ENCODE results near the gene TAGLN. TPM values are rescaled to one million over a fixed set of nuclear protein-coding genes. Genes with fewer than 3 reads are reported as not detected.

TAGLN gene
- total RNA-seq, 2 donors from 2014 or later: 8.7 to 9.6 TPM

DNA sequence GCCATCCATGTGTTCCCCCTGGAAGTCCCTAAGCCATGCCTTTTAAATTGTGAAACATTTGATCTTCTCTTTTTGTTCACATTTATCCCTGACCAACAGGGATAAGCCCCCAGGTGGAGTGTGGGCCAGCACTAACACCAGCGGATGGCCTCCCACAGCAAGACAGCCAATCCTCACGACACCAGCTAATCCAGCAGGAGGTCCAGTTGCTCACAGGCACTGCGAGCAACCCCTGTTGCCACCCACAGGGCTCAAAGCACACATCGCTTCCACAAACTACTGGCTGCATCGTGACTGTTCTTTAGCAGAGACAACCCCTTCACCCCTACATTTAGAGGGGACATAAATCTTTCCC, 30.7 kb downstream of the TAGLN start:
- H3K9me3 ChIP-seq (ENCODE audit: control insufficient read depth, low read length, poor library complexity, severe bottlenecking): no peaks in the 10 kb centered on the region
- Mint-ChIP-seq H3K36me3 (ENCODE audit: low read depth) (peaks cover 8% of the 10 kb centered on the region), H3K27me3 (no peaks in the 10 kb centered on the region), H3K4me1 (peaks cover 55% of the 10 kb centered on the region), H3K4me3 (peak overlapping the region; percentile 98), H3K27ac (peak overlapping the region; percentile 97)
- no peak for ATAC-seq
- no peak for DNase-seq

DNA sequence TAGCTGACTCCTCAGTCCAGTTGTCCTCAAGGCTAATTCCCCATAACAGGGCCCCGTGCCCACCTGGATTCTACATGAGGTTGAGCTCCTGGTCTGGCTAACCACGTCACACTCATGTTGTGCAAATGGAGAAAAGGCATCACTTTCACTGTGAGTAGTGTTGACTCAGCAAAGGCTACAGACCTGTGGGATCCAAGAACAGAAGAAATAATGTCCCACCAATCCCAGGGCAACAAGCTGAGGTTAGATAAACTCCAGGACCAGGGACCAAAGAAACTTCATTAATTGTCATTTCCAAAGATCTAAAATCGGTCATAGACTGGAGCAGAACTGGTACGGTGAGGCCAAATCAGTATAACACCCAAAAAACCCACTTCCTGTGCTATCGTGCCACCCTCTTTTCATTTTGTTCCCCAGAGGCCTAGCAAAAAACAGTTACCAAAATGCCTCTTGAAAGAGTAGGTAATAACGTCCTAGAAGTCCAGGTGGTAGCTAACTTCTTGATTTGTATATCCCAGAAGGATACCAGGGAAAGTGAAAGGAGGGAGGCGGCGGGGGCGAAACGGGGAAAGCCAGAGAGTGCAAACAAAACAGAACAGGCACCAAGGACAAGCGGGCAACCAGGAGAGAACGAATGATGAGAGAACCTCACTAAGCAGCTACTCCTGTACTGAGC, 31.3 kb downstream of the TAGLN start:
- DNase-seq (no peak), ATAC-seq (peak; percentile 57)
- Mint-ChIP-seq H3K36me3 (ENCODE audit: low read depth) (peaks cover 8% of the 10 kb centered on the region), H3K27me3 (no peaks in the 10 kb centered on the region), H3K4me3 (peak overlapping the region; percentile 98), H3K4me1 (peaks cover 52% of the 10 kb centered on the region), H3K27ac (peak overlapping the region; percentile 97)
- no peaks in the 10 kb centered on the region for H3K9me3 ChIP-seq (ENCODE audit: control insufficient read depth, low read length, poor library complexity, severe bottlenecking)

DNA sequence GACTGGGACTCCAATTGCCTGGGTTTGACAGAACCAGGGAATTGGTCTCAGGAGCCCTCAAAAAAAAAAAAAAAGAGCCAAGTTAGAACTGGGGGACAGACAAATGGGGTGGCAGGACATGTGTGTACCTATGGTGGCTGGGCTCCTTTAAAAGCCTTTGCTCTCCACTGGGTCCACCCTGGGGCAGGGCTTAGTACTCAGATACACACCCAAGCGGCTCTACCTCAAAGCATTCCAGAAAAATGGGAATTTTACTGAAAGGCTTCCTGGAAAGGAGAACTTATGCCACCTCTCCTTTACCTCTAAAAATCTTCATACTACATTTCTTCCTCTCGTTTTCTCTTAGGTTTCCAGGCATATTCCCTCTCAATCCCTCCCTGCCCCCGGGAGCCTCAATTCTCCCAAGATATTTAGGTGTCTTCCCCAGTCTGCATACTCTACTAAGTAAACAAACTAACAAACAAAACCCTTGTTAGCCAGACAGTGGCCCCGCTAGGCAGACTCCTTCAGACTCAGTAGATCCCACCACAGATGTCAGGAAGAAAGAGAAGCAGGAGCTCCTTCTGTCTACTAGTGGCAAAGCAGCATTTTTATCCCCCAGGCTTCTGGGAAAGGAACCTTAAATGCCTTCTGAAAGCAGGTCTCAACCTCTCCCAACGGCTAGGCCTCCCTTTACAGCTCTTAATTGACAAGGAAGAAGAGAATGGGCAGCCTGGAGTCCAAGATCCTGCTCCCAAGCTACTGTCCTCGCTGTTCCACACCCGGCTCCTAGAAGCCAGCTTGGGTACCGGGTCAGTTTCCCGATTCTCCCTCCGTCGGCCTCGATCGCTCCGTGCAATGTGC, 32.0 kb downstream of the TAGLN start:
- no peaks in the 10 kb centered on the region for H3K9me3 ChIP-seq (ENCODE audit: control insufficient read depth, low read length, poor library complexity, severe bottlenecking)
- H3K27me3 Mint-ChIP-seq: no peaks in the 10 kb centered on the region
- ATAC-seq (no peak), DNase-seq (no peak)
- peak overlapping the region; percentile 98 for H3K4me3 Mint-ChIP-seq
- peak overlapping the region; percentile 97 for H3K27ac Mint-ChIP-seq
- H3K36me3 Mint-ChIP-seq (ENCODE audit: low read depth): peaks cover 8% of the 10 kb centered on the region
- peaks cover 51% of the 10 kb centered on the region for H3K4me1 Mint-ChIP-seq

DNA sequence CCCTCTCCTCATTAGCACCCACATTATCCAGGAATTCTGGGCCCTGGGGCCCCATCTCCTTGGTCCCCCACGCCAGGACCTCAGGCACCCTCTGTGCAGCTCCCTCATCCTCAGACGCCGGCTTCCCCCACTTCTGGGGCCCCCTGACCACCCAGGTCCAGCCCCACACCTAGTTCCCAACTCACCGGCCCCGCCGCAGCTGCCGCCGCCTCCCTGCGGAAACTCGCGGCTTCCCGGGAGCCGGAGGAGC, 32.6 kb downstream of the TAGLN start, which contains the start of gene PCSK7:
Gene PCSK7 (minus strand): TSS at position 232 of the 250 bp plus-strand sequence. CDS start 2,229 bp downstream, outside the sequence.
- H3K4me3 Mint-ChIP-seq: peak within 1 kb of the TSS; percentile 98
- DNase-seq (peak in 1 of 3 donors; percentile 18), ATAC-seq (no peak)
- H3K36me3 Mint-ChIP-seq (ENCODE audit: low read depth): peaks cover 8% of the 10 kb centered on the region
- no peaks in the 10 kb centered on the region for H3K27me3 Mint-ChIP-seq
- H3K27ac Mint-ChIP-seq: peak within 1 kb of the TSS; percentile 97
- H3K4me1 Mint-ChIP-seq: peaks cover 47% of the 10 kb centered on the region
- H3K9me3 ChIP-seq (ENCODE audit: control insufficient read depth, low read length, poor library complexity, severe bottlenecking): no peaks in the 10 kb centered on the region

DNA sequence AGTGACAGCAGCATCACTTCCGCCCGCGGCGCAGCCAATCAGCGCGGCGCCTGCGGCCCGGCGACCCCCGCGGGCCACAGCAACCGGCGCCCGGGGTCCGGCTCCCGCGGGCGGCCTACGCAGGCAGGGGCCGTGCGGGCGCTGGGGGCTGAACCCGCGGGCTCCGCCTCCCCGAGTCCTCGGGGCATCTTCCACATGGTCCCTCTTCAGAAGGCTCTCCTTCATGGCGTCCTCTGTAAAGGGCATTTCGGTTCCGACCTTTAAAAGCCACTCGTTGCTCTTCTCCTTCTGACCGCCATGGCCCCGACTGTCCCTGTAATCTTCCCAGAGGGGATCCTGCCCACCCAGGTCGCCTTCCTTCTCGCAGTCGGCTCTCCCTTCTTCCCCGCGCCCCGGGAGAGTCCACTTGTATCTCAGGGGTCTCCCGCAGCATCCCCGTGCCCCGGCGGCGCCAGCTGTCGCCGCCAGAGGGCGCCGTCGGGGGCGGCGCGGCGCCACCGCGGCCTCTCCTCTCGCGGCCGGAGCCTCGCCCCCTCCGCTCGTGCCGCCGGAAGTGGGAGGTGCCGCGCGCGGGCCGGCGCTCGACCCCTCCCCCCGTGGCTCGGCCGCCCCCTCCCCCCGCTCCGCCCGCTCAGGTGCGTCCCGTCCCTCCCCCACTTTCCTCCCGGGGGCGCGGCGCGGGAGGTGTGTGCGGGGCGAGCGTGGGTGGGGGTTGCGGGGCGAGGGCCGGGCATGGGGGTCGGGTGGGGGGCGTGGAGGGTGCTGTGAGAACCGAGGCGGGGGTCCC, 33.1 kb downstream of the TAGLN start, which contains the start of gene RNF214:
Gene RNF214 (plus strand): TSS at position 580 of the 787 bp plus-strand sequence. CDS start 1,602 bp downstream, outside the sequence.
- DNase-seq (peak; percentile 67 to 76 (median 74)), ATAC-seq (peak; percentile 83)
- H3K27ac Mint-ChIP-seq: peak within 1 kb of the TSS; percentile 97
- peaks cover 43% of the 10 kb centered on the region for H3K4me1 Mint-ChIP-seq
- peak within 1 kb of the TSS; percentile 98 for H3K4me3 Mint-ChIP-seq
- H3K27me3 Mint-ChIP-seq: no peaks in the 10 kb centered on the region
- peaks cover 8% of the 10 kb centered on the region for H3K36me3 Mint-ChIP-seq (ENCODE audit: low read depth)
- no peaks in the 10 kb centered on the region for H3K9me3 ChIP-seq (ENCODE audit: control insufficient read depth, low read length, poor library complexity, severe bottlenecking)

DNA sequence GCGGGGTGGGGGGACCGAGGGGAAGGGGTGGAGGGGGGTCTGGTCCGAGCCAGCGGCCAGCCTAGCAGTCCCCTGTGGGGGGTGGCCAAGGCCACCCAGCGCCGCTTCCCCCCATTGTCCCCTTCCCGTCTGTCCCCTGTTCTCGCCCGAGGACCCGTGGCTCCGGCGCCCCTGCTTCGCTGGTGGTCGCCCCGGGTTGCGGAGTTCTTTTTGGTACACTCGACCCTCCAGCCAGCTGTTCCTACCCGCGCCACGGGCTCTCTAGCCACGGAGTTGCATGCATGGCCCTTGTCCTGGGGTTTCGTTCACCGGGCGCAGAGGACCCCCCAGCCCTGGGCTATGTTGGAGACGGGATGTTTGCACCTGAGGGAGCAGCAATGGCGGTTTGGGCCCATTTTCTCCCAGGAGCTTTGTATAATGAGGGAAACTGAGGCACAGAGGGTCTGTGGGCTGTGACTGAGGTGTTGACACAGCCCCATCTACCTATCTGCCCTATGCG, 33.8 kb downstream of the TAGLN start:
- H3K36me3 Mint-ChIP-seq (ENCODE audit: low read depth): peaks cover 8% of the 10 kb centered on the region
- peak overlapping the region; percentile 97 for H3K27ac Mint-ChIP-seq
- H3K4me3 Mint-ChIP-seq: peak overlapping the region; percentile 89
- no peaks in the 10 kb centered on the region for H3K27me3 Mint-ChIP-seq
- no peak for DNase-seq
- H3K9me3 ChIP-seq (ENCODE audit: control insufficient read depth, low read length, poor library complexity, severe bottlenecking): no peaks in the 10 kb centered on the region
- peaks cover 43% of the 10 kb centered on the region for H3K4me1 Mint-ChIP-seq
- ATAC-seq: no peak

DNA sequence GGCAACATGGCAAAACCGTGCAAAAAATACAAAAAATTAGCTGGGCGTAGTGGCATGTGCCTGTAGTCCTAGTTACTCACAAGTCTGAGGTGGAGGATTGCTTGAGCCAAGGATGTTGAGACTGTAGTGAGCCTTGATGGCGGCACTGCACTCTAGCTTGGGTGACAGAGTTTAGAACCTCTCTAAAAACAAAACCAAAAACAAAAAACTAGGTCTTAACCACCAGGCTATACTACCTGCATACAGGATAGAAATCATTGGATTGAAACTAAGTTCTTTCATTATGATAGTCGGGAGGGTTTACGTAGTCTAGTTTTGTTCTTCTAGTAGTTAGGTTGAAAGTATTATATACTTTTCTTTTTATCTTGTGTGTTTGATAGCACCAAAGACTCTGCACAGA, 39.1 kb downstream of the TAGLN start:
- Mint-ChIP-seq H3K36me3 (ENCODE audit: low read depth) (peaks cover 2% of the 10 kb centered on the region), H3K4me1 (peaks cover 10% of the 10 kb centered on the region), H3K27me3 (no peaks in the 10 kb centered on the region), H3K27ac (no peak overlapping the region), H3K4me3 (no peak overlapping the region)
- no peaks in the 10 kb centered on the region for H3K9me3 ChIP-seq (ENCODE audit: control insufficient read depth, low read length, poor library complexity, severe bottlenecking)
- ATAC-seq: no peak
- DNase-seq: no peak

DNA sequence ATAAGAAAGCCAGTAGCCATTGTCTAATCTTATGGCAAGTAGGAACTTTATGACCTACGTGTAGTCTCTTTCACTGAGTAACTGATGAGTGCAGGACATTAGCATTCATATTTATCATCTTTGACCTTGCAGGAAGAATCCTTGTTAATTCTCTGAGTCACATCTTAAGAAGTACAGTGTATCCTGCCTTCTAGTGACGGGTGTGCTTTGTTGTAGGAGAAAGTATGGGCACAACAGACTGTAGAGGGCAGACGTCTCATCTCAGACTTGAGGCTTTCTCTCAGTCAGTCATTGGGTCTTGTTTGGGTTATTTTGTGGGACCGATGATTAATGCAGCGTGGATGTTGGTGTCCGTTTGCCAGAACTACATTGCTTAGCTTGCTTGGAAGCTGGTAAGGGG, 40.1 kb downstream of the TAGLN start:
- ATAC-seq (no peak), DNase-seq (no peak)
- no peaks in the 10 kb centered on the region for H3K9me3 ChIP-seq (ENCODE audit: control insufficient read depth, low read length, poor library complexity, severe bottlenecking)
- H3K27ac Mint-ChIP-seq: no peak overlapping the region
- peaks cover under 1% of the 10 kb centered on the region for H3K4me1 Mint-ChIP-seq
- H3K36me3 Mint-ChIP-seq (ENCODE audit: low read depth): peaks cover 4% of the 10 kb centered on the region
- H3K4me3 Mint-ChIP-seq: no peak overlapping the region
- H3K27me3 Mint-ChIP-seq: no peaks in the 10 kb centered on the region

DNA sequence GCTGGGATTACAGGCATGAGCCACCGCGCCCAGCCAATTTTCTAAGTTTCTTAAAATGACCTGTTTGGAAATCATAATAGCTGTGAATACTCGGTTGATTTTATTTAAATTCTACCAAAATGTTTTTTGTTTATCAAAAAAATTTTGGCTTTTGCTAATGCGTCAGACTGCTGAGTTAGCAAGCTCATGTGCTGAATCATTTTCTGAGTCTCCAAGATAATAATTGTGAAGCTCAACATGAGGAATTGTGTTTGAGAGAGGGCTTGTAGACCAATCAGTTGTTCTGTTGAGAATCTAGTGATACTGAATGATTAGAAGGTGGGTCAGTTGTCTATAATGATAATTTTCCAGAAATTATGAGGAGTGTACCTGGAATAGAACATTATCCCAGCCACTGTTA, 49.2 kb downstream of the TAGLN start:
- Mint-ChIP-seq H3K27me3 (no peaks in the 10 kb centered on the region), H3K36me3 (ENCODE audit: low read depth) (peaks cover 10% of the 10 kb centered on the region), H3K4me1 (peaks cover 2% of the 10 kb centered on the region), H3K4me3 (no peak overlapping the region), H3K27ac (no peak overlapping the region)
- ATAC-seq (no peak), DNase-seq (no peak)
- no peaks in the 10 kb centered on the region for H3K9me3 ChIP-seq (ENCODE audit: control insufficient read depth, low read length, poor library complexity, severe bottlenecking)

DNA sequence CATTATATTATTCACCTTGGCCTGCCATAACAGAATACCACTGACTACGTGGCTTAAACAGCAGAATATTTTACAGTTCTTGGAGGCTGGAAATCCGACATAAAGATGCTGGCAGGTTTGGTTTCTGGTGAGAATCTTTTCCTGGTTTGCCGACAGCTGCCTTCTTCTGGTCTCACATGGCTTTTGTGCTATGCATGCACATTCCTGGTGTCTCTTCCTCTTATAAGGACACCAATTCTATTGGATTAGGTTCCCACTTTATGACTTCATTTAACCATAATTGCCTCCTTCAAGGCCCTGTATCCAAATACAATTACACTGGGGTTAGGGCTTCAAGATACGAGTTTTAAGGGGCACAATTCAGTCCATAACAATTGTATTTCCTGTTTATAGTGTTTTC, 50.4 kb downstream of the TAGLN start:
- H3K4me1 Mint-ChIP-seq: peaks cover 2% of the 10 kb centered on the region
- H3K27me3 Mint-ChIP-seq: no peaks in the 10 kb centered on the region
- H3K4me3 Mint-ChIP-seq: no peak overlapping the region
- ATAC-seq (no peak), DNase-seq (no peak)
- H3K9me3 ChIP-seq (ENCODE audit: control insufficient read depth, low read length, poor library complexity, severe bottlenecking): no peaks in the 10 kb centered on the region
- no peak overlapping the region for H3K27ac Mint-ChIP-seq
- H3K36me3 Mint-ChIP-seq (ENCODE audit: low read depth): peaks cover 11% of the 10 kb centered on the region

DNA sequence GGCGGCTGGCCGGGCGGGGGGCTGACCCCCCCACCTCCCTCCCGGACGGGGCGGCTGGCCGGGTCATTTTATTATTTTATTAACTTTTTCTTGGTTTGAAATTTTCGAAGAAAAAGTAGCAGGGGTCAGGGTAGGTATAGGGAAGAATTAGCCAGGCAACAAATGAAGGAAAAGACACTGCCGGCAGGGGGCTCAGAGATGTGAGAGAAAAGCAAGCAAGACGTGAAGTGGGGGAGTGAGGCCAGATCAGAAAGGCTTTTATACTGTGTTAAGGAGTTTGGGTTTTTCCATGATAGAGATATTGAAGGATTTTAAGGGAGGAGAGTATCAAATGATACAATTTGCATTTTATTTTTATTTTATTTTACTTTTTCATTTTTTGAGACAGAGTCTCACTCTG, 52.3 kb downstream of the TAGLN start:
- ATAC-seq: no peak
- Mint-ChIP-seq H3K36me3 (ENCODE audit: low read depth) (peaks cover 15% of the 10 kb centered on the region), H3K4me3 (no peak overlapping the region), H3K4me1 (peaks cover 7% of the 10 kb centered on the region), H3K27ac (no peak overlapping the region), H3K27me3 (no peaks in the 10 kb centered on the region)
- no peak for DNase-seq
- no peaks in the 10 kb centered on the region for H3K9me3 ChIP-seq (ENCODE audit: control insufficient read depth, low read length, poor library complexity, severe bottlenecking)

DNA sequence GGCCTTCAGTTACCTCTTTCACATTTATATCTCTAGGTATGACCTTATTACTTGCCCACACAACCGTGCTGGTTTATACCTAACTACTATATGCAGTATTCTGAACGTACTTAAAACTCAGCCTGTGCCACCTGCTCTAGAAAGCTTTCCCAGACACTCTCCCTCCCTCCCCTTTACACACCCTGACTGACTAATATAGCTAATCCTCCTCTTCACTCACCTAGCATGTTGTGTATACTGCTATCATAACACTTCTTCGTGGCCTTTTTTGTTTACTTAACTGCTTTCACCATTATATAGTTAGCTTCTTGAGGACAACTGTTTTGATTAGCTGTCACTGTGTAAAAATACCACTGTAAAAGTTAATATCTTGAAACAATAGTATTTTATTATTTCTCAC, 56.8 kb downstream of the TAGLN start:
- no peak overlapping the region for H3K4me3 Mint-ChIP-seq
- H3K27ac Mint-ChIP-seq: peak overlapping the region; percentile 27

DNA sequence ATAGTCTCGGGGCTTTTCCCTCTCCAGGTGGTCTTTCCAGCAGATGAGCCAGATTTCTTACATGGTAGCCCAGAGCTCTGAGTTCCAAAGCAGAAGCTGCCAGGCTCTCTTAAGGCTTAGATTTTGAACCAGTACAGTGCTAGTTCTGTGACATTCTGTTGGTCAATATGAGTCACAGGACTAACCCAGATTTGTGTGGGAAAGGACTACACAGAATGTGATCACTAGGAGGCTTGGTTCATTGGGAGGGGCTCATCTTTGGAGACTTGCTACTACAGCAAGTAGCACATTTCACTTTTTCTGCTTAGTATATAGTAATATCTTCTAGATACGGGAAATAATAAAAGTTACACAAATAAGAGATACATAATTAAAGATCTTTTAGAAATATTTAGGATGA, 57.4 kb downstream of the TAGLN start:
- no peak overlapping the region for H3K4me3 Mint-ChIP-seq
- no peaks in the 10 kb centered on the region for H3K9me3 ChIP-seq (ENCODE audit: control insufficient read depth, low read length, poor library complexity, severe bottlenecking)
- no peaks in the 10 kb centered on the region for H3K27me3 Mint-ChIP-seq
- DNase-seq (no peak), ATAC-seq (no peak)
- H3K27ac Mint-ChIP-seq: peak overlapping the region; percentile 27
- H3K36me3 Mint-ChIP-seq (ENCODE audit: low read depth): peaks cover 15% of the 10 kb centered on the region
- H3K4me1 Mint-ChIP-seq: peaks cover 14% of the 10 kb centered on the region

More for the DNA sequence above, 56.8 kb downstream of the TAGLN start:
- DNase-seq: no peak
- no peaks in the 10 kb centered on the region for H3K27me3 Mint-ChIP-seq
- no peak for ATAC-seq
- H3K4me1 Mint-ChIP-seq: peaks cover 14% of the 10 kb centered on the region
- H3K9me3 ChIP-seq (ENCODE audit: control insufficient read depth, low read length, poor library complexity, severe bottlenecking): no peaks in the 10 kb centered on the region
- H3K36me3 Mint-ChIP-seq (ENCODE audit: low read depth): peaks cover 15% of the 10 kb centered on the region
